Measurements from ENCODE around the gene SLAMF1.

- no peak for TF ChIP-seq JUNB (IDR thresholded peaks at IDR 0.05; ENCODE audit: unreplicated experiment)
- no peak for TF ChIP-seq CTCF (conservative IDR thresholded peaks at IDR 0.05; ENCODE audit: low read depth in 2 of 2)
- TF ChIP-seq CREB1 (CRISPR knock-in tag; IDR thresholded peaks at IDR 0.05; ENCODE audit: low read depth), result no peak
- TF ChIP-seq REST (IDR thresholded peaks at IDR 0.05; ENCODE audit: unreplicated experiment), result no peak
- no peak for TF ChIP-seq NANOG (IDR thresholded peaks at IDR 0.05; ENCODE audit: borderline replicate concordance)
- no peak for TF ChIP-seq EZH2 (IDR thresholded peaks at IDR 0.05; ENCODE audit: low read depth, unreplicated experiment)
- TF ChIP-seq POLR2AphosphoS5 (IDR thresholded peaks at IDR 0.05; ENCODE audit: low read depth), result no peak
- TF ChIP-seq EZH2phosphoT487 (IDR thresholded peaks at IDR 0.05; ENCODE audit: unreplicated experiment), result no peak
- no peak for TF ChIP-seq STAT1 (IDR thresholded peaks at IDR 0.05; ENCODE audit: unreplicated experiment)
- TF ChIP-seq ZNF331 (CRISPR knock-in tag; IDR thresholded peaks at IDR 0.05; ENCODE audit: low read depth), result no peak
- TF ChIP-seq ZNF114 (CRISPR knock-in tag; IDR thresholded peaks at IDR 0.05), result no peak
Observed at GRCh38 chr1:160658814-160659193, 12.0 kb upstream of the SLAMF1 start.

All from GM23338 (cell line).